ENCODE data around the gene REC114. TPM values are rescaled to one million over a fixed set of nuclear protein-coding genes. Genes with fewer than 3 reads are reported as not detected.

REC114 gene
- total and polyA plus RNA-seq, 9 donors = 0.14 TPM; not detected in 8

- Histone ChIP-seq H3K27ac (ENCODE audit: low read length) (no peak overlapping the region), H3K27me3 (ENCODE audit: control insufficient read depth, insufficient read depth, low read length) (no peaks in the 10 kb centered on the region)
These were observed 140.6 kb downstream of the REC114 start for GRCh38 chr15:73583544-73583943.

GRCh38 chr15:73584699-73585420 lies 141.9 kb downstream of the REC114 start:
- H3K4me1 ChIP-seq (ENCODE audit: control insufficient read depth, insufficient read depth, low read length) = no peaks in the 10 kb centered on the region
- WGBS (ENCODE audit: insufficient coverage) = 20% methylated on average over 1 of the region's 5 CpGs
- H3K9me3 ChIP-seq (replicated peaks; ENCODE audit: control insufficient read depth, low read depth, low read length) = no peaks in the 10 kb centered on the region
- H3K36me3 ChIP-seq (ENCODE audit: control insufficient read depth, insufficient read depth, low read length) = peaks cover 65% of the 10 kb centered on the region
- no peak overlapping the region for H3K27ac ChIP-seq (ENCODE audit: low read length)
- H3K4me3 ChIP-seq (ENCODE audit: low read length) = no peak overlapping the region
- DNase-seq = no peak
- H3K27me3 ChIP-seq (ENCODE audit: control insufficient read depth, insufficient read depth, low read length) = no peaks in the 10 kb centered on the region

More at GRCh38 chr15:73583544-73583943, 140.6 kb downstream of the REC114 start:
- H3K4me1 ChIP-seq (ENCODE audit: control insufficient read depth, insufficient read depth, low read length) = no peaks in the 10 kb centered on the region
- DNase-seq = no peak
- peaks cover 59% of the 10 kb centered on the region for H3K36me3 ChIP-seq (ENCODE audit: control insufficient read depth, insufficient read depth, low read length)
- no CpG with 5 or more reads among the region's 3 CpGs for WGBS (ENCODE audit: insufficient coverage)
- H3K9me3 ChIP-seq (replicated peaks; ENCODE audit: control insufficient read depth, low read depth, low read length) = no peaks in the 10 kb centered on the region
- H3K4me3 ChIP-seq (ENCODE audit: low read length) = no peak overlapping the region

- WGBS (ENCODE audit: insufficient coverage) = 83% methylated on average over 2 of the region's 5 CpGs
- Histone ChIP-seq H3K27ac (ENCODE audit: low read length) (no peak overlapping the region), H3K9me3 (replicated peaks; ENCODE audit: control insufficient read depth, low read depth, low read length) (no peaks in the 10 kb centered on the region), H3K4me1 (ENCODE audit: control insufficient read depth, insufficient read depth, low read length) (no peaks in the 10 kb centered on the region), H3K4me3 (ENCODE audit: low read length) (no peak overlapping the region), H3K27me3 (ENCODE audit: control insufficient read depth, insufficient read depth, low read length) (no peaks in the 10 kb centered on the region), H3K36me3 (ENCODE audit: control insufficient read depth, insufficient read depth, low read length) (peaks cover 70% of the 10 kb centered on the region)
- no peak for DNase-seq
These were observed 143.1 kb downstream of the REC114 start for GRCh38 chr15:73585871-73586654.

GRCh38 chr15:73589766-73590165 lies 146.8 kb downstream of the REC114 start:
- Histone ChIP-seq H3K36me3 (ENCODE audit: control insufficient read depth, insufficient read depth, low read length) (peaks cover 48% of the 10 kb centered on the region), H3K27ac (ENCODE audit: low read length) (no peak overlapping the region)
- whole genome bisulfite sequencing (ENCODE audit: insufficient coverage) = 100% methylated on average over 1 of the region's 1 CpG

GRCh38 chr15:73590263-73590662 lies 147.3 kb downstream of the REC114 start:
- Histone ChIP-seq H3K36me3 (ENCODE audit: control insufficient read depth, insufficient read depth, low read length) (peaks cover 48% of the 10 kb centered on the region), H3K9me3 (replicated peaks; ENCODE audit: control insufficient read depth, low read depth, low read length) (no peaks in the 10 kb centered on the region), H3K4me3 (ENCODE audit: low read length) (no peak overlapping the region), H3K27ac (ENCODE audit: low read length) (no peak overlapping the region), H3K4me1 (ENCODE audit: control insufficient read depth, insufficient read depth, low read length) (no peaks in the 10 kb centered on the region), H3K27me3 (ENCODE audit: control insufficient read depth, insufficient read depth, low read length) (no peaks in the 10 kb centered on the region)
- WGBS (ENCODE audit: insufficient coverage) = 100% methylated on average over 1 of the region's 5 CpGs
- no peak for DNase-seq

More at GRCh38 chr15:73589766-73590165, 146.8 kb downstream of the REC114 start:
- H3K4me1 ChIP-seq (ENCODE audit: control insufficient read depth, insufficient read depth, low read length) = no peaks in the 10 kb centered on the region
- H3K9me3 ChIP-seq (replicated peaks; ENCODE audit: control insufficient read depth, low read depth, low read length) = no peaks in the 10 kb centered on the region
- no peak overlapping the region for H3K4me3 ChIP-seq (ENCODE audit: low read length)
- no peaks in the 10 kb centered on the region for H3K27me3 ChIP-seq (ENCODE audit: control insufficient read depth, insufficient read depth, low read length)
- no peak for DNase-seq

GRCh38 chr15:73593304-73594074 lies 150.5 kb downstream of the REC114 start:
- WGBS (ENCODE audit: insufficient coverage) = 30% methylated on average over 2 of the region's 9 CpGs
- Histone ChIP-seq H3K4me3 (ENCODE audit: low read length) (no peak overlapping the region), H3K9me3 (replicated peaks; ENCODE audit: control insufficient read depth, low read depth, low read length) (no peaks in the 10 kb centered on the region), H3K36me3 (ENCODE audit: control insufficient read depth, insufficient read depth, low read length) (peaks cover 27% of the 10 kb centered on the region), H3K27ac (ENCODE audit: low read length) (no peak overlapping the region), H3K4me1 (ENCODE audit: control insufficient read depth, insufficient read depth, low read length) (peaks cover 22% of the 10 kb centered on the region), H3K27me3 (ENCODE audit: control insufficient read depth, insufficient read depth, low read length) (no peaks in the 10 kb centered on the region)
- DNase-seq = peak; percentile 93

GRCh38 chr15:73594109-73594508 lies 151.1 kb downstream of the REC114 start:
- H3K27me3 ChIP-seq (ENCODE audit: control insufficient read depth, insufficient read depth, low read length) = no peaks in the 10 kb centered on the region
- WGBS (ENCODE audit: insufficient coverage) = 44% methylated on average over 2 of the region's 2 CpGs
- H3K9me3 ChIP-seq (replicated peaks; ENCODE audit: control insufficient read depth, low read depth, low read length) = no peaks in the 10 kb centered on the region
- DNase-seq = no peak
- H3K27ac ChIP-seq (ENCODE audit: low read length) = no peak overlapping the region
- no peak overlapping the region for H3K4me3 ChIP-seq (ENCODE audit: low read length)
- H3K36me3 ChIP-seq (ENCODE audit: control insufficient read depth, insufficient read depth, low read length) = peaks cover 21% of the 10 kb centered on the region
- peaks cover 27% of the 10 kb centered on the region for H3K4me1 ChIP-seq (ENCODE audit: control insufficient read depth, insufficient read depth, low read length)

- H3K27me3 ChIP-seq (ENCODE audit: control insufficient read depth, insufficient read depth, low read length) = no peaks in the 10 kb centered on the region
- no peak for DNase-seq
- H3K9me3 ChIP-seq (replicated peaks; ENCODE audit: control insufficient read depth, low read depth, low read length) = no peaks in the 10 kb centered on the region
- no peak overlapping the region for H3K4me3 ChIP-seq (ENCODE audit: low read length)
- no CpG with 5 or more reads among the region's 1 CpG for WGBS (ENCODE audit: insufficient coverage)
- H3K27ac ChIP-seq (ENCODE audit: low read length) = no peak overlapping the region
- peaks cover 32% of the 10 kb centered on the region for H3K4me1 ChIP-seq (ENCODE audit: control insufficient read depth, insufficient read depth, low read length)
- peaks cover 7% of the 10 kb centered on the region for H3K36me3 ChIP-seq (ENCODE audit: control insufficient read depth, insufficient read depth, low read length)
These were observed 153.2 kb downstream of the REC114 start for GRCh38 chr15:73596174-73596573.

- 90% methylated on average over 21 of the region's 21 CpGs for WGBS (ENCODE audit: insufficient coverage)
- no peak overlapping the region for H3K27ac ChIP-seq (ENCODE audit: low read length)
- no peak overlapping the region for H3K4me3 ChIP-seq (ENCODE audit: low read length)
- H3K4me1 ChIP-seq (ENCODE audit: control insufficient read depth, insufficient read depth, low read length) = peaks cover 41% of the 10 kb centered on the region
- DNase-seq = no peak
- H3K9me3 ChIP-seq (replicated peaks; ENCODE audit: control insufficient read depth, low read depth, low read length) = no peaks in the 10 kb centered on the region
- no peaks in the 10 kb centered on the region for H3K27me3 ChIP-seq (ENCODE audit: control insufficient read depth, insufficient read depth, low read length)
- H3K36me3 ChIP-seq (ENCODE audit: control insufficient read depth, insufficient read depth, low read length) = no peaks in the 10 kb centered on the region
These were observed 154.2 kb downstream of the REC114 start for GRCh38 chr15:73597036-73597638.

Data from muscle of leg (tissue), 11 donors.